Measurements from ENCODE around the gene IDH3B.

- TF ChIP-seq POLR2AphosphoS5 (IDR thresholded peaks at IDR 0.05; ENCODE audit: borderline replicate concordance, low read depth, low read length) (no peak), EZH2 (IDR thresholded peaks at IDR 0.05) (no peak)
Measured at GRCh38 chr20:2657241-2657640, 6.8 kb downstream of the IDH3B start.
